ENCODE measurements around the gene GBX1.

GBX1 gene

DNA sequence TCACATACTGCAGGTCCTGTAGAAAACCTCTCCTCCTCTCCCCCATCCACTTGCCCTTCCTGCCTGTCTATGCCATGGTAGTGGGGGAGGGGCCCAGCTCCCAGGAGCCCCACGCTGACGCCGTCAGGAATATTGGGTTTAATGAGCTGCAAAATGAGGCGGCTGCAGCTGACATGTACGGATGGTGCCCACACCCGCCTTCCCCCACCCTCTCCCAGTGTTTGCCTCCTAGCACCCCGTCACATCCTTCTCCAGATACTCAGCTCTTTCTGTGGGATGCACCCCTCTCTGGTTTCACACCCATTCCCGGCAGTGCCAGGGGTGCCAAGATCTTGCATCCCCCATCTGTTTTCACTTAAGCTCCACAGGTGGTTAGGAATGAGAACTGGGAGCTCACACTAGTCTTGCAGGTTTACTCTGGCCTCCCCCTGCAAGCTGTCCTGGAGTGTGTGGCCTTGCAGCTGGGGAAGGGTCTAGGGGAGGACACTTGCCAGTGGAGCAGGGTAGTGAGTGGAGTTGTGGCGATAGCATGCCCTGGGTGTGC, 26.1 kb downstream of the GBX1 start:
- no peak overlapping the region for H3K4me3 ChIP-seq (ENCODE audit: low read depth, low read length)
- no peak for DNase-seq (ENCODE audit: low read depth)
- TF ChIP-seq, protein P1, sequence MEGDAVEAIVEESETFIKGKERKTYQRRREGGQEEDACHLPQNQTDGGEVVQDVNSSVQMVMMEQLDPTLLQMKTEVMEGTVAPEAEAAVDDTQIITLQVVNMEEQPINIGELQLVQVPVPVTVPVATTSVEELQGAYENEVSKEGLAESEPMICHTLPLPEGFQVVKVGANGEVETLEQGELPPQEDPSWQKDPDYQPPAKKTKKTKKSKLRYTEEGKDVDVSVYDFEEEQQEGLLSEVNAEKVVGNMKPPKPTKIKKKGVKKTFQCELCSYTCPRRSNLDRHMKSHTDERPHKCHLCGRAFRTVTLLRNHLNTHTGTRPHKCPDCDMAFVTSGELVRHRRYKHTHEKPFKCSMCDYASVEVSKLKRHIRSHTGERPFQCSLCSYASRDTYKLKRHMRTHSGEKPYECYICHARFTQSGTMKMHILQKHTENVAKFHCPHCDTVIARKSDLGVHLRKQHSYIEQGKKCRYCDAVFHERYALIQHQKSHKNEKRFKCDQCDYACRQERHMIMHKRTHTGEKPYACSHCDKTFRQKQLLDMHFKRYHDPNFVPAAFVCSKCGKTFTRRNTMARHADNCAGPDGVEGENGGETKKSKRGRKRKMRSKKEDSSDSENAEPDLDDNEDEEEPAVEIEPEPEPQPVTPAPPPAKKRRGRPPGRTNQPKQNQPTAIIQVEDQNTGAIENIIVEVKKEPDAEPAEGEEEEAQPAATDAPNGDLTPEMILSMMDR (IDR thresholded peaks at IDR 0.05; ENCODE audit: control insufficient read depth, extremely low read depth, insufficient read depth) = no peak

DNA sequence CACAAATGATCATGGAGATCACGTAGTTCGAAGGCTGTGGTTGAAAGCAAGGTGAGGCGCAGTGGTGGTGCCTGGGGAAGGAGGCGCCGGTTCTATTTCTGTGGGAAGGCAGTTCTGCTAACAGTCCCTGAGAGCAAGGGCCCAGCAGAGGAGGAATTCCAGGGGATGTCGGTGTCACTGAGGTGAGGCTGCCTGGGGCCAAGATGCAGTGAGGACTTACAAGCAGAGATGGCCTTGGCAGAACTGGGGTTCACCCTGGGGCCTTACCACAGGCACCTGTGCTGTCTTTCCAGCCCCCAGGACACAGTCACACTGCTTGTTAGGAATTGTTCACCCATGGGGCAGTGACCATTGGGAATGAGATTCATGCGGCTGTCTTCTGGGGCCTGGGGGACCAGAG, 26.7 kb downstream of the GBX1 start:
- no peak for DNase-seq (ENCODE audit: low read depth)
- no peak overlapping the region for H3K4me3 ChIP-seq (ENCODE audit: low read depth, low read length)
- TF ChIP-seq, protein P1 (IDR thresholded peaks at IDR 0.05; ENCODE audit: control insufficient read depth, extremely low read depth, insufficient read depth) = no peak

DNA sequence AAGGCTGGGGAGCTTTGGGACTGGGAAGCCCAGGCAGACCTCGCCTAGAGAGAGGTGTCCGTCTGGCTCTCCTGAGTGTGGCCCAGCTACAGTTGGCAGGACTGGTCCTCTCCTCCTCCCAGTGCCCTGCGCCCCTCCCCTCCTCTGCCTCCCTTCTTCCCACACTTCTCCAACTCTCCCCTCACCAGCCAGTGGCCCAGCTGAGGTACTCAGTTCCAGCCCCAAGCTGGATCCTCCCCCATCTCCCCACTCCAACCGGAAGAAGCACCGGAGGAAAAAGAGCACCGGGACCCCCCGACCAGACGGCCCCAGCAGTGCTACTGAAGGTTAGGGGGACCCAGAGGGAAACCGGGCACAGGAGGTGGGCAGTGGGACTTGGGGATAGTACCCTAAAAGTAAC, 27.7 kb downstream of the GBX1 start:
- TF ChIP-seq, protein P1 (IDR thresholded peaks at IDR 0.05; ENCODE audit: control insufficient read depth, extremely low read depth, insufficient read depth) = no peak
- DNase-seq (ENCODE audit: low read depth) = no peak
- H3K4me3 ChIP-seq (ENCODE audit: low read depth, low read length) = no peak overlapping the region

DNA sequence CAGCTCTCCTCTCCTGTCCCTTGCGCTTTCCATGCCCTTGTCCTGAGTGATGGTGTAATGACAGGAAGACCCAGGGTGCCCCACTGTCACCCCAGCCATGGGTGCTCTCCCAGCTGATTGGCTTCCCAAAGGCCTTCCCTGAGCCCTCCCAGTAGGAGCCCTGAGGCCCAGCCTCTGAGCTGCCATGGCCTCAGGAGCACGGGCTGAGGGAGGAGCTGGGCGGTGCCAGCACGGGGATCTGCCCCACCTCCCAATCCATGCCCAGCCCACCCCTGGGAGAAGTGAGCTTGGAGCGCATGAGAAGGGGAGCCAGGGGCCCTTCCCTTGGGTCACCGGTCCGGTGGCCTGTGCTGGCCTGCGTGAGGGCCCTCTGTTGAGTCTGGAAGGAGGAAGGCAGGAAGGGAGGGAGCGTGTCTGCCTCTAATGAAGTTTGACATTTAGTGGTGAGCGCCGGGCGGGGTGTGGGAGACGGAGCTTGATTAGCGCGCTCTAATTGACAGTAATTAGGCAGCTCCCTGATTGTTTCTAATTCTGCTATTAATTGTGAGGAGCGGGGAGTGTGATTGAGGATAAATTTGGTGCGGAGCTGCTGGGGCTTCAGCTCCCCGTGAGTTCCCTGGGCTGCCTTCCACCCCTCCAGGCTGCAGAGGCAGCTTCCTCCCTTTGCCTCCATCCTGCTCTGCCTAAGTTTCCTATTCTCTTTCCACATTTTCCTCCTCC, 28.3 kb downstream of the GBX1 start:
- TF ChIP-seq, protein P1 (IDR thresholded peaks at IDR 0.05; ENCODE audit: control insufficient read depth, extremely low read depth, insufficient read depth) = no peak
- DNase-seq (ENCODE audit: low read depth) = no peak
- no peak overlapping the region for H3K4me3 ChIP-seq (ENCODE audit: low read depth, low read length)

DNA sequence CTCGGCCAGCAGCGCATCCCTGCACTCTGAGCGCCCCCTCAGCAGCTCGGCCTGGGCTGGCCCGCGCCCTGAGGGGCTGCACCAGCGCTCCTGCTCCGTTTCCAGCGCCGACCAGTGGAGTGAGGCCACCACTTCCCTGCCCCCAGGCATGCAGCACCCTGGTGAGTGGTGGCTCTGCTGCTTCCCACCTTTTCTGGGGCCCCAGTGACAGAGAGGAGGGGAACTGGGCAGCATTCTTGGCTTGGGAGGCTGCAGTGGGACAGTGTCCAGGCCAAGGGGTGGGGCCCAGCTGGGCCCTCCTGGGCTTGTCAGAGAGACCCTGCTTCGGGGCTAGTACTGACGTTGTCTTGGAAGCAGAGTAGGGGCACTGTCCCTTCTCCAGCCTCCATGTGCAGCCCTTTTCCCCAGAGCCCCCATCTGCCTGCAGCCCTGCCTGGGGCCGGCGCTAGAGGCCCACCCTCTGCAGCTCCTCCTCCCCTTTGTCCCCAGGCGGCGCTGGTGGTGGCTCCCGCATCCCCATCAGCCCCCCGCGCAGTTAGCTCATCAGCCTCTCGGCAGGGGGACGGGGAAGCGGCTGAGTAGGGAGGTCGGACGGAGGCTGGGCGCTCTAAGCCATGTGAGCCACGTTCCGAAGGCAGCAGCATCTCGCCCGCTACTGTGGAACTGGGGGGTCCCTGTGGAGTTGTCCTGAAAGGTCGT, 29.2 kb downstream of the GBX1 start:
- TF ChIP-seq, protein P1 (IDR thresholded peaks at IDR 0.05; ENCODE audit: control insufficient read depth, extremely low read depth, insufficient read depth) = no peak
- no peak for DNase-seq (ENCODE audit: low read depth)
- H3K4me3 ChIP-seq (ENCODE audit: low read depth, low read length) = no peak overlapping the region

DNA sequence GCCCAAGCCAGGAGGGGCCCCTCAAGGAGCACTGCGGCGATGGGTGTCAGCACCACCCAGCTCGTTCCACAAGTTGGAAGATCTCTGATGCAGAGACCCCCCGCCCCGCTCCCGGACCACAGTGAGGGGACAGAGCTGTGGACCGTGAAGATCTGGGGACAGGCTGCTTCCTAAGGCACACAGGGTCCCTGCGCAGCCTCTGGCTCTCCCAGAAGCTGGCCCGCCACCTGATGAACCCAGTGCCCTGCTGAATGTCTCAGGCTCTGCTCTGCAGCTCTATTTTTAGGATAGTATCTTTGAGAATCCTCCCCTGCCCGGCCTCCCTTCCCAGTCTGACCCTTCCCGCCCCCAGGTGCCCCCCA, 29.7 kb downstream of the GBX1 start:
- TF ChIP-seq, protein P1 (IDR thresholded peaks at IDR 0.05; ENCODE audit: control insufficient read depth, extremely low read depth, insufficient read depth) = no peak
- no peak for DNase-seq (ENCODE audit: low read depth)
- no peak overlapping the region for H3K4me3 ChIP-seq (ENCODE audit: low read depth, low read length)

Data from LNCaP clone FGC (cell line).